ENCODE data around the gene CATSPERB.
"Not testable (repeated sequence)": the region's sequence is repeated elsewhere in the genome, so short reads cannot be mapped to it uniquely, and the experiment has no call there.

Gene CATSPERB

GRCh38 chr14:91692075-91692474 lies 39.8 kb downstream of the CATSPERB start:
- Histone ChIP-seq H3K18ac (ENCODE audit: low read length) (no peak overlapping the region), H3K27me3 (ENCODE audit: control insufficient read depth in 3 of 3, insufficient read depth in 3 of 3, low read depth in 1 of 3, low read length in 3 of 3) (no peaks in the 10 kb centered on the region), H3K36me3 (replicated peaks in 1 of 2; ENCODE audit: control insufficient read depth in 2 of 2, insufficient read depth in 2 of 2, low read length in 2 of 2) (no peaks in the 10 kb centered on the region), H3K14ac (ENCODE audit: low read length) (no peak overlapping the region), H2AFZ (ENCODE audit: low read length) (no peak overlapping the region), H4K91ac (ENCODE audit: low read depth, low read length, poor library complexity) (no peak overlapping the region), H3K23ac (ENCODE audit: low read depth, low read length, poor library complexity) (no peak overlapping the region), H2AK5ac (ENCODE audit: low read depth, low read length) (no peak overlapping the region), H4K8ac (ENCODE audit: low read depth, low read length) (no peak overlapping the region), H3K27ac (replicated peaks; ENCODE audit: low read length) (no peak overlapping the region), H3K9me3 (replicated peaks in 1 of 2; ENCODE audit: control insufficient read depth in 2 of 2, insufficient read depth in 1 of 2, low read depth in 1 of 2, low read length in 2 of 2) (peaks cover 0 to 3% of the 10 kb centered on the region in 2 donors), H2BK15ac (ENCODE audit: low read length) (no peak overlapping the region), H2BK12ac (ENCODE audit: low read length) (no peak overlapping the region), H3K4me3 (ENCODE audit: low read length in 2 of 2) (no peak overlapping the region), H3K4me1 (ENCODE audit: control insufficient read depth in 2 of 2, insufficient read depth in 1 of 2, low read depth in 1 of 2, low read length in 2 of 2) (no peaks in the 10 kb centered on the region), H3K4me2 (ENCODE audit: insufficient read depth, low read length, poor library complexity, severe bottlenecking) (no peak overlapping the region), H3K79me1 (ENCODE audit: low read depth, low read length) (no peaks in the 10 kb centered on the region), H3K4ac (ENCODE audit: low read length) (no peak overlapping the region), H3K9ac (ENCODE audit: low read depth, low read length, poor library complexity) (no peak overlapping the region), H2BK120ac (ENCODE audit: low read depth, low read length) (no peak overlapping the region), H2BK5ac (ENCODE audit: low read length) (no peak overlapping the region)
- DNase-seq (ENCODE audit: low spot score) = no peak
- no CpG with 5 or more reads among the region's 7 CpGs for WGBS, 2 donors (ENCODE audit: extremely low coverage in 2 of 2, insufficient read length in 2 of 2, insufficient replicate concordance in 1 of 2)

DNA sequence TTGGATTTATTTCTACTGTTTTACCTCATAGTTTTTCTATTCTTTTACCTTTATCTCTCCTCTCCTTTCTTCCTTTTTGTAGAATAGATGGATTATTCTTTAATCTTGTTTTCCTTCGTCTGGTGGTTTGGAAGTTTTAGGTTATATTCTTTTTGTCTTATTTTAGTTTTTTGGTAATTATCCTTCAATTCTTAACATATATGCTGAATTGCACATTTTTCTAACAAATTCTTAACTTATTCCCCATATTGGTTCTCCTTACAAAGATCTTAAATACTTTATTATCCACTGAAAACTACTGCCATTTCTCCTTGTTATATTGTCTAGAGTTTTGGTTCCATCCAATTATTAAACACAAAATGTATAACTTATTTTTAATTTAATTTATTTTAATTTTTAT lies 42.3 kb downstream of the CATSPERB start:
- no peak overlapping the region for H2BK5ac ChIP-seq (ENCODE audit: low read length)
- H3K4me3 ChIP-seq (ENCODE audit: low read length in 2 of 2) = no peak overlapping the region
- no peak overlapping the region for H2AFZ ChIP-seq (ENCODE audit: low read length)
- H3K36me3 ChIP-seq (replicated peaks in 1 of 2; ENCODE audit: control insufficient read depth in 2 of 2, insufficient read depth in 2 of 2, low read length in 2 of 2) = no peaks in the 10 kb centered on the region
- peaks cover 0 to 2% of the 10 kb centered on the region in 2 donors for H3K9me3 ChIP-seq (replicated peaks in 1 of 2; ENCODE audit: control insufficient read depth in 2 of 2, insufficient read depth in 1 of 2, low read depth in 1 of 2, low read length in 2 of 2)
- H3K27me3 ChIP-seq (ENCODE audit: control insufficient read depth in 3 of 3, insufficient read depth in 3 of 3, low read depth in 1 of 3, low read length in 3 of 3) = no peaks in the 10 kb centered on the region
- WGBS, 2 donors (ENCODE audit: extremely low coverage in 2 of 2, insufficient read length in 2 of 2, insufficient replicate concordance in 1 of 2) = no CpG with 5 or more reads among the region's 1 CpG
- no peak overlapping the region for H2BK15ac ChIP-seq (ENCODE audit: low read length)
- no peak overlapping the region for H2BK12ac ChIP-seq (ENCODE audit: low read length)
- H3K27ac ChIP-seq (replicated peaks; ENCODE audit: low read length) = no peak overlapping the region
- H3K9ac ChIP-seq (ENCODE audit: low read depth, low read length, poor library complexity) = no peak overlapping the region
- no peaks in the 10 kb centered on the region for H3K4me1 ChIP-seq (ENCODE audit: control insufficient read depth in 2 of 2, insufficient read depth in 1 of 2, low read depth in 1 of 2, low read length in 2 of 2)
- H2AK5ac ChIP-seq (ENCODE audit: low read depth, low read length) = no peak overlapping the region
- no peak overlapping the region for H3K14ac ChIP-seq (ENCODE audit: low read length)
- H3K79me1 ChIP-seq (ENCODE audit: low read depth, low read length) = no peaks in the 10 kb centered on the region
- H2BK120ac ChIP-seq (ENCODE audit: low read depth, low read length) = no peak overlapping the region
- DNase-seq (ENCODE audit: low spot score) = no peak
- no peak overlapping the region for H3K18ac ChIP-seq (ENCODE audit: low read length)
- H3K4me2 ChIP-seq (ENCODE audit: insufficient read depth, low read length, poor library complexity, severe bottlenecking) = no peak overlapping the region
- no peak overlapping the region for H4K91ac ChIP-seq (ENCODE audit: low read depth, low read length, poor library complexity)
- no peak overlapping the region for H4K8ac ChIP-seq (ENCODE audit: low read depth, low read length)
- H3K4ac ChIP-seq (ENCODE audit: low read length) = no peak overlapping the region
- no peak overlapping the region for H3K23ac ChIP-seq (ENCODE audit: low read depth, low read length, poor library complexity)

GRCh38 chr14:91687436-91687835 lies 44.5 kb downstream of the CATSPERB start:
- not testable (repeated sequence) for H3K14ac ChIP-seq (ENCODE audit: low read length); H2BK15ac ChIP-seq (ENCODE audit: low read length); H3K9me3 ChIP-seq (replicated peaks in 1 of 2; ENCODE audit: control insufficient read depth in 2 of 2, insufficient read depth in 1 of 2, low read depth in 1 of 2, low read length in 2 of 2); H2AK5ac ChIP-seq (ENCODE audit: low read depth, low read length); H3K9ac ChIP-seq (ENCODE audit: low read depth, low read length, poor library complexity); H3K4me1 ChIP-seq (ENCODE audit: control insufficient read depth in 2 of 2, insufficient read depth in 1 of 2, low read depth in 1 of 2, low read length in 2 of 2); H3K79me1 ChIP-seq (ENCODE audit: low read depth, low read length); H2BK12ac ChIP-seq (ENCODE audit: low read length); H3K4me3 ChIP-seq (ENCODE audit: low read length in 2 of 2); H3K4me2 ChIP-seq (ENCODE audit: insufficient read depth, low read length, poor library complexity, severe bottlenecking); H2BK120ac ChIP-seq (ENCODE audit: low read depth, low read length); H2BK5ac ChIP-seq (ENCODE audit: low read length); H3K27me3 ChIP-seq (ENCODE audit: control insufficient read depth in 3 of 3, insufficient read depth in 3 of 3, low read depth in 1 of 3, low read length in 3 of 3); H3K23ac ChIP-seq (ENCODE audit: low read depth, low read length, poor library complexity); H3K27ac ChIP-seq (replicated peaks; ENCODE audit: low read length); H3K4ac ChIP-seq (ENCODE audit: low read length); H3K36me3 ChIP-seq (replicated peaks in 1 of 2; ENCODE audit: control insufficient read depth in 2 of 2, insufficient read depth in 2 of 2, low read length in 2 of 2); H3K18ac ChIP-seq (ENCODE audit: low read length); H4K91ac ChIP-seq (ENCODE audit: low read depth, low read length, poor library complexity); DNase-seq (ENCODE audit: low spot score); H4K8ac ChIP-seq (ENCODE audit: low read depth, low read length); H2AFZ ChIP-seq (ENCODE audit: low read length)
- WGBS, 2 donors (ENCODE audit: extremely low coverage in 2 of 2, insufficient read length in 2 of 2, insufficient replicate concordance in 1 of 2) = no CpG with 5 or more reads among the region's 4 CpGs

GRCh38 chr14:91685600-91685999 lies 46.3 kb downstream of the CATSPERB start:
- H2AK5ac ChIP-seq (ENCODE audit: low read depth, low read length) = no peak overlapping the region
- no peaks in the 10 kb centered on the region for H3K79me1 ChIP-seq (ENCODE audit: low read depth, low read length)
- DNase-seq (ENCODE audit: low spot score) = no peak
- no peak overlapping the region for H3K14ac ChIP-seq (ENCODE audit: low read length)
- H3K4me1 ChIP-seq (ENCODE audit: control insufficient read depth in 2 of 2, insufficient read depth in 1 of 2, low read depth in 1 of 2, low read length in 2 of 2) = no peaks in the 10 kb centered on the region
- H3K4ac ChIP-seq (ENCODE audit: low read length) = no peak overlapping the region
- H3K27me3 ChIP-seq (ENCODE audit: control insufficient read depth in 3 of 3, insufficient read depth in 3 of 3, low read depth in 1 of 3, low read length in 3 of 3) = no peaks in the 10 kb centered on the region
- no peak overlapping the region for H3K18ac ChIP-seq (ENCODE audit: low read length)
- no peak overlapping the region for H2BK15ac ChIP-seq (ENCODE audit: low read length)
- H2BK120ac ChIP-seq (ENCODE audit: low read depth, low read length) = no peak overlapping the region
- no peak overlapping the region for H4K91ac ChIP-seq (ENCODE audit: low read depth, low read length, poor library complexity)
- H3K27ac ChIP-seq (replicated peaks; ENCODE audit: low read length) = no peak overlapping the region
- H3K4me2 ChIP-seq (ENCODE audit: insufficient read depth, low read length, poor library complexity, severe bottlenecking) = no peak overlapping the region
- H2BK5ac ChIP-seq (ENCODE audit: low read length) = no peak overlapping the region
- no peak overlapping the region for H4K8ac ChIP-seq (ENCODE audit: low read depth, low read length)
- H3K23ac ChIP-seq (ENCODE audit: low read depth, low read length, poor library complexity) = no peak overlapping the region
- no peak overlapping the region for H3K9ac ChIP-seq (ENCODE audit: low read depth, low read length, poor library complexity)
- H3K4me3 ChIP-seq (ENCODE audit: low read length in 2 of 2) = no peak overlapping the region
- H3K9me3 ChIP-seq (replicated peaks in 1 of 2; ENCODE audit: control insufficient read depth in 2 of 2, insufficient read depth in 1 of 2, low read depth in 1 of 2, low read length in 2 of 2) = peaks cover 0 to 2% of the 10 kb centered on the region in 2 donors
- no peak overlapping the region for H2BK12ac ChIP-seq (ENCODE audit: low read length)
- H3K36me3 ChIP-seq (replicated peaks in 1 of 2; ENCODE audit: control insufficient read depth in 2 of 2, insufficient read depth in 2 of 2, low read length in 2 of 2) = no peaks in the 10 kb centered on the region
- no peak overlapping the region for H2AFZ ChIP-seq (ENCODE audit: low read length)
- no CpG with 5 or more reads among the region's 1 CpG for WGBS, 2 donors (ENCODE audit: extremely low coverage in 2 of 2, insufficient read length in 2 of 2, insufficient replicate concordance in 1 of 2)
